Peyer's patch (tissue), 4 donors: Measurements from ENCODE around the gene POU6F2. TPM values are rescaled to one million over a fixed set of nuclear protein-coding genes. Genes with fewer than 3 reads are reported as not detected.
"Not testable (repeated sequence)": the region's sequence is repeated elsewhere in the genome, so short reads cannot be mapped to it uniquely, and the experiment has no call there.

Source experiments
- DNase-seq, 3 donors: peaks; one replicate each; pipeline ENCODE4 v3.0.0-alpha.2; 2017 to 2019
- H3K27ac ChIP-seq, 4 donors: fragments of 200-600 bp; sonication (generic); one replicate each; pipeline ENCODE4 v1.5.1; 2016 to 2019
- H3K27me3 ChIP-seq, 2 donors: fragments of 200-600 bp; sonication (generic); one replicate each; pipeline ENCODE4 v1.5.1; 2019
- H3K36me3 ChIP-seq, 3 donors: fragments of 200-600 bp; sonication (generic); one replicate each; pipeline ENCODE4 v1.5.1; 2016 to 2019
- H3K4me1 ChIP-seq, 4 donors: fragments of 200-600 bp; sonication (generic); one replicate each; pipeline ENCODE4 v1.5.1; 2016 to 2019
- H3K4me3 ChIP-seq, 4 donors: fragments of 200-600 bp; sonication (generic); 1 replicate in 3 of 4; 2 replicates in 1 of 4; pipeline ENCODE4 v1.5.1; 2016 to 2019; ENCODE audit warnings: mild to moderate bottlenecking in 1 of 4
- H3K9me3 ChIP-seq, 4 donors: fragments of 200-600 bp; sonication (generic); one replicate each; pipeline ENCODE4 v1.5.1; 2016 to 2019; ENCODE audit warnings: mild to moderate bottlenecking in 1 of 4
- POLR2A ChIP-seq, 2 donors: fragments of 450-650 bp; IDR thresholded peaks; one replicate each; pipeline ENCODE4 v1.5.1; 2017; ENCODE audit warnings: antibody characterized with exemption in 2 of 2, mild to moderate bottlenecking in 2 of 2, moderate library complexity in 2 of 2
- total RNA-seq, 4 donors: library from RNA; depleted of rRNA; stranded (reverse); fragments of >200 nt; gene quantifications; one replicate each; pipeline ENCODE4 v1.1.0, GENCODE V29; 2016
- TF ChIP-seq, protein P1 (sequence below), 6 experiments: fragments of 450-650 bp in 4 of 6; fragments of 200-600 bp in 2 of 6; sonication (generic) in 1 of 6; IDR thresholded peaks; one replicate each; pipeline ENCODE4 v1.5.1; 2017 to 2019; ENCODE audit warnings: antibody characterized with exemption in 6 of 6, mild to moderate bottlenecking in 3 of 6, moderate library complexity in 1 of 6

The POU6F2 gene
- total RNA-seq, 4 donors from 2014 or later = 0.80 to 1.3 (median 1.2) TPM; not detected in 1

DNA sequence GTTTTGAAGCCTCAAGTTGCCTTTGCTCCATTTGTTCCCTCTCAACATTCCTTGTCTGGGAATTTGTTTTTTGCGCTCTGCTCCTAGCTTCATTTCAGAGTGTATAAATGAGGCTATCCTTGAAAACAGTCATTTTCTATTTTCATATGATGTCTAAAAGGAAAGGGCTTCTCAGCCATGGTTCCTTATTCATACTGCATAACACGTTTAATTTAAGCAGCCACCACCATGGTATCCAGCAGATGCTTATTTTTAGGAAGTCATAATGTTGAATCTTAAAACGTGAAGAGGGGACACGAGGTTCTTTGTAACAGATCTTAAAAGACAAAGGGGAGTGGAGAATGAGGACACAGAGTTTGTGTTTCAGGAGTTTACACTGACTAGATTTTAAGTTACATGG lies 14.5 kb downstream of the POU6F2 start:
- TF ChIP-seq, protein P1, sequence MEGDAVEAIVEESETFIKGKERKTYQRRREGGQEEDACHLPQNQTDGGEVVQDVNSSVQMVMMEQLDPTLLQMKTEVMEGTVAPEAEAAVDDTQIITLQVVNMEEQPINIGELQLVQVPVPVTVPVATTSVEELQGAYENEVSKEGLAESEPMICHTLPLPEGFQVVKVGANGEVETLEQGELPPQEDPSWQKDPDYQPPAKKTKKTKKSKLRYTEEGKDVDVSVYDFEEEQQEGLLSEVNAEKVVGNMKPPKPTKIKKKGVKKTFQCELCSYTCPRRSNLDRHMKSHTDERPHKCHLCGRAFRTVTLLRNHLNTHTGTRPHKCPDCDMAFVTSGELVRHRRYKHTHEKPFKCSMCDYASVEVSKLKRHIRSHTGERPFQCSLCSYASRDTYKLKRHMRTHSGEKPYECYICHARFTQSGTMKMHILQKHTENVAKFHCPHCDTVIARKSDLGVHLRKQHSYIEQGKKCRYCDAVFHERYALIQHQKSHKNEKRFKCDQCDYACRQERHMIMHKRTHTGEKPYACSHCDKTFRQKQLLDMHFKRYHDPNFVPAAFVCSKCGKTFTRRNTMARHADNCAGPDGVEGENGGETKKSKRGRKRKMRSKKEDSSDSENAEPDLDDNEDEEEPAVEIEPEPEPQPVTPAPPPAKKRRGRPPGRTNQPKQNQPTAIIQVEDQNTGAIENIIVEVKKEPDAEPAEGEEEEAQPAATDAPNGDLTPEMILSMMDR (IDR thresholded peaks at IDR 0.05) = no peak
- no peak for TF ChIP-seq POLR2A (IDR thresholded peaks at IDR 0.05)
- no peaks in the 10 kb centered on the region for H3K4me1 ChIP-seq
- H3K27ac ChIP-seq = no peak overlapping the region
- no peaks in the 10 kb centered on the region for H3K9me3 ChIP-seq
- H3K36me3 ChIP-seq = no peaks in the 10 kb centered on the region
- DNase-seq = no peak
- no peaks in the 10 kb centered on the region for H3K27me3 ChIP-seq
- no peak overlapping the region for H3K4me3 ChIP-seq

DNA sequence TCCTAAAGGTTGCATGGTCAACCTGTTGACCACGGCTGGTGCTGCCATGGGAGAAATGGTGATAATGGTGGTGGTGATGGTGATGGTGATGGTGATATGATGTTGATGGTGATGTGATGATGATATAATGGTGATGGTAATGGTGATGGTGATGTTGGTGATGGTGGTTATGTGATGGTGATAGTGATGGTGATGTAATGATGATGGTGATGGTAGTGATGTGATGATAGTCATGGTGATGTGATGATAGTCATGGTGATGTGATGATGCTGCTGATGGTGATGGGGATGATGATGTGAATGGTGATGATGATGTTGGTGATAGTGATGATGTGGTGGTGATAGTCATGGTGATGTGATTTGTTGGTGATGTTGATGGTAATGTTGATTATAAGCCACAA lies 23.9 kb downstream of the POU6F2 start:
- H3K4me1 ChIP-seq = no peaks in the 10 kb centered on the region
- H3K27ac ChIP-seq = no peak overlapping the region
- H3K9me3 ChIP-seq = no peaks in the 10 kb centered on the region
- no peaks in the 10 kb centered on the region for H3K36me3 ChIP-seq
- no peak overlapping the region for H3K4me3 ChIP-seq
- H3K27me3 ChIP-seq = no peaks in the 10 kb centered on the region
- TF ChIP-seq, protein P1 (IDR thresholded peaks at IDR 0.05) = no peak
- no peak for TF ChIP-seq POLR2A (IDR thresholded peaks at IDR 0.05)
- DNase-seq = no peak

DNA sequence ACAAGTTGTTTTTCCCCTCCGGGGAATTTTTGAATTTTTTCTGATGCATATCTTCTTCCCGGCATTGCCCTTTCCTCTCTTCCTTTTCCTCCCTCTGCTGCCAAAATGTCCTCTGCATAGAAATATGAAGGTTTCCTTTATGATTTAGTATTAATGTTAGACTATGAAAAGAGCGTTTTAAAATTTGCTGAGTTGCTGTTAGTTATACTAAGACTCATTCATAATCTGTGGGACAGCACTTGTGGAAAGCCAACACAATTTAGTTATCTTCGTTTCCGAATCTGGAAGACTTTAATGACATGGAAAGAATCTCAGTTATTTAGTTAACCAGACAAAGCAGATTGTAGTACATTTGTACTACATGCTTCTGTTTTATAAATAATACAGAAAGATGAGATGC lies 25.0 kb downstream of the POU6F2 start:
- Histone ChIP-seq H3K27ac (no peak overlapping the region), H3K36me3 (no peaks in the 10 kb centered on the region), H3K9me3 (no peaks in the 10 kb centered on the region)

DNA sequence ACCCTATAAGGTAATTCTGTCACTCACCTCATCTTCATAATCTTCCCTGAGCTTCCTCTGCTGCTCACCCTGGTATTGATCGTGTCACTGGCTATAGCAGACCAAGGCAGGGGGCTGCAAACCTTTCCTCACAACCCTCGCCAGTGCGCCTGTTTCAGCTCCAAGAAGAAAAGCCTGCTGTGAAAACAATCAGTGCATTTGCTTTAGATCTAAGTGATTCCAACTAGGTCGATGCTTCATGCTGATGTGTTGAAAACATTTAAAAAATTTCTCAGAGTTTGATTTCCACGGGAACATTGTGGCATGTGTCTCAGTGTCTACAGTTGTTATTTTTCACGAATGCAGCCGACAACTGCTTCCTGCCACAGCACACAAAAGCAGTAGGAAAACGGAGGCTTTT lies 27.3 kb downstream of the POU6F2 start:
- Histone ChIP-seq H3K4me1 (no peaks in the 10 kb centered on the region), H3K36me3 (no peaks in the 10 kb centered on the region), H3K27me3 (no peaks in the 10 kb centered on the region), H3K4me3 (no peak overlapping the region), H3K9me3 (no peaks in the 10 kb centered on the region), H3K27ac (no peak overlapping the region)
- TF ChIP-seq POLR2A (IDR thresholded peaks at IDR 0.05) = no peak
- TF ChIP-seq, protein P1 (IDR thresholded peaks at IDR 0.05) = no peak
- no peak for DNase-seq

More for the DNA sequence above, 25.0 kb downstream of the POU6F2 start:
- no peak for DNase-seq
- Histone ChIP-seq H3K4me3 (no peak overlapping the region), H3K27me3 (no peaks in the 10 kb centered on the region), H3K4me1 (no peaks in the 10 kb centered on the region)
- TF ChIP-seq, protein P1 (IDR thresholded peaks at IDR 0.05) = no peak
- no peak for TF ChIP-seq POLR2A (IDR thresholded peaks at IDR 0.05)

DNA sequence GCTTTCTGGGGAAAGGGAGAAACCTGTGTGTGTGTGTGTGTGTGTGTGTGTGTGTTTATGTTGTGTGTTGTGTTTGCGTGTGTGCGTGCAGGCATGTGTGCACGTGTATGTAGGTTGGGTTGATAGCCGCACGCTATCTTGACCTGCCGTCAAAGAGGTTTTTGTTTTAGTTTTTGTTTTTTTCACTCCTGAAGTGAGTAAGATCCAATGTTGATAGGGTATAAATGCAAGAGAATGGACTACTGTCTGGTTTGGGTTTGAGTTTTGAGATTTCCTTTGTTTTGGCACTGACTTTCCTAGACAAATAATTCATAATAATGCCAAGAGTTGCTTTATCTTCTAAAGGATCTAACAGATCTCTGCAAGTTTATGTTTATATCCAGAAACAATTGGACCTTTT lies 27.8 kb downstream of the POU6F2 start:
- H3K4me3 ChIP-seq = no peak overlapping the region
- H3K36me3 ChIP-seq = no peaks in the 10 kb centered on the region
- no peak for DNase-seq
- H3K4me1 ChIP-seq = no peaks in the 10 kb centered on the region
- H3K9me3 ChIP-seq = no peaks in the 10 kb centered on the region
- TF ChIP-seq, protein P1 (IDR thresholded peaks at IDR 0.05) = no peak
- no peak for TF ChIP-seq POLR2A (IDR thresholded peaks at IDR 0.05)
- H3K27me3 ChIP-seq = no peaks in the 10 kb centered on the region
- no peak overlapping the region for H3K27ac ChIP-seq

DNA sequence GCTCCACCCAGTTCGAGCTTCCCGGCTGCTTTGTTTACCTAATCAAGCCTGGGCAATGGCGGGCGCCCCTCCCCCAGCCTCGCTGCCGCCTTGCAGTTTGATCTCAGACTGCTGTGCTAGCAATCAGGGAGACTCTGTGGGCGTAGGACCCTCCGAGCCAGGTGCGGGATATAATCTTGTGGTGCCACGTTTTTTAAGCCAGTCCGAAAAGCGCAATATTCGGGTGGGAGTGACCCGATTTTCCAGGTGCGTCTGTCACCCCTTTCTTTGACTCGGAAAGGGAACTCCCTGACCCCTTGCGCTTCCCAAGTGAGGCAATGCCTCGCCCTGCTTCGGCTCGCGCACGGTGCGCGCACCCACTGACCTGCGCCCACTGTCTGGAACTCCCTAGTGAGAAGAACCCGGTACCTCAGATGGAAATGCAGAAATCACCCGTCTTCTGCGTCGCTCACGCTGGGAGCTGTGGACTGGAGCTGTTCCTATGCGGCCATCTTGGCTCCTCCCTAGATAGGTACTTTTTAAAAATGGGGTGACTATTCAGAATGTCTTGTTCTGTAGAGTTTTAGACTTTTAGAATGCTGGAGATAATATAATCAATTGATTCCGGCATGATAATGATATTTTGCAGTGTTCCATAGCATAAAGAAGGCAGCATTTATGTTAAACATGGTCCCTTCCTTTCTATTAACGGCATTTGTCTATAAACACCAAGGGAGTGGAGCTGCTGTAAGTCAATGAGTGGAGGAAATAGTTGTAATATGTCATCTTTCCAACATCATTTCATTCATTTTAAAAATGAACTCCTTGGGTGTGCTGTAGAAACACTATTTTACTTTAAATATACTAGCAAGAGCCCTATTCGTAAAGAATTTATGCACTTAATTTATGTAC lies 35.6 kb downstream of the POU6F2 start:
- not testable (repeated sequence) for H3K4me1 ChIP-seq, H3K27ac ChIP-seq, H3K9me3 ChIP-seq, H3K36me3 ChIP-seq, DNase-seq, H3K4me3 ChIP-seq, H3K27me3 ChIP-seq
